Measurements from ENCODE around the gene DDX31.

DNA sequence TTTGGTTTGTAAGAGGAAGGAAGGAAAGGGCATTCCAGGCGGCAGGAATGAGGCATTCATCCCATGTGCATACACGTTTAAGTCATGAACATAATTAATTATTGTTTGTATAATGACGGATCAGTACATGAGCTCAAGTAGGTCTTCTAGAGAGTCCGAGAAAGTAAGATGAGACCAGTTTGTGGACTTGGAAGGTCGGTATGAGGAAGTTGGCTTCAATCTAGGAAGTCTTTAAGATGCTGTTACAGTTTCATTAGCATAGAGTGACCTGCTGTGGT is 2.6 kb upstream of the DDX31 start:
- TF ChIP-seq GATA2 (IDR thresholded peaks at IDR 0.05; ENCODE audit: low read depth, low read length) (no peak), GATA3 (IDR thresholded peaks at IDR 0.05; ENCODE audit: low read depth, low read length) (no peak)
